Body of pancreas (tissue), 4 donors: Measurements from ENCODE around the gene TPK1. TPM values are rescaled to one million over a fixed set of nuclear protein-coding genes. Genes with fewer than 3 reads are reported as not detected.

Experiments used
- ATAC-seq: fragments of 150-250 bp; one replicate; pipeline ENCODE4 v1.9.1; 2016
- DNase-seq, 4 donors: peaks; one replicate each; pipeline ENCODE4 v3.0.0-alpha.2; 2019
- H3K27ac ChIP-seq, 4 donors: fragments of 200-600 bp; sonication (generic); 1 replicate in 3 of 4; 2 replicates in 1 of 4; pipeline versions ENCODE4 v1.5.1 to v1.6.1; 2016 to 2019; ENCODE audit warnings: mild to moderate bottlenecking in 1 of 4, mixed read lengths in 1 of 4, moderate library complexity in 1 of 4
- H3K27me3 ChIP-seq, 2 donors: fragments of 200-600 bp; sonication (generic); one replicate each; pipeline ENCODE4 v1.6.0; 2016; ENCODE audit warnings: mild to moderate bottlenecking in 1 of 2
- H3K36me3 ChIP-seq, 2 donors: fragments of 200-600 bp; sonication (generic); replicated peaks in 1 of 2; 2 replicates each; pipeline ENCODE4 v1.5.1; 2016; ENCODE audit warnings: low read depth in 2 of 2; ENCODE audit not compliant: insufficient read depth in 1 of 2
- H3K4me1 ChIP-seq: fragments of 200-600 bp; sonication (generic); one replicate; pipeline ENCODE4 v1.6.0; 2016
- H3K4me3 ChIP-seq, 2 donors: fragments of 200-600 bp; sonication (generic); 1 replicate in 1 of 2; 2 replicates in 1 of 2; pipeline ENCODE4 v1.5.1; 2016 to 2019
- H3K9me3 ChIP-seq, 3 donors: fragments of 200-600 bp; sonication (generic); 1 replicate in 2 of 3; 2 replicates in 1 of 3; pipeline ENCODE4 v1.5.1; 2016
- POLR2A ChIP-seq, 3 donors: fragments of 450-650 bp; IDR thresholded peaks; one replicate each; pipeline ENCODE4 v1.6.1; 2016; ENCODE audit warnings: antibody characterized with exemption in 3 of 3, mild to moderate bottlenecking in 2 of 3
- WGBS, 2 donors: methylation state at CpG; one replicate each; pipeline ENCODE4 v1.1.5; 2017; 5-methylcytosine and 5-hydroxymethylcytosine counted together
- intact Hi-C: fragments of 100-400 bp; cut with DNase I; formaldehyde crosslinking; loops from one replicate; pipeline ENCODE4 v1.15.1; 2023
- total RNA-seq, 2 donors: library from RNA; depleted of rRNA; stranded (reverse); fragments of >200 nt; gene quantifications; one replicate each; pipeline ENCODE4 v1.1.0, GENCODE V29; 2016
- TF ChIP-seq, protein P1 (sequence below), 7 experiments: fragments of 450-650 bp in 4 of 7; fragments of 200-600 bp in 3 of 7; sonication (generic) in 3 of 7; IDR thresholded peaks; one replicate each; pipeline ENCODE4 v1.5.1; 2016 to 2019; ENCODE audit warnings: antibody characterized with exemption in 7 of 7

The TPK1 gene
- total RNA-seq, 2 donors from 2014 or later: 0.66 to 1.3 TPM

DNA sequence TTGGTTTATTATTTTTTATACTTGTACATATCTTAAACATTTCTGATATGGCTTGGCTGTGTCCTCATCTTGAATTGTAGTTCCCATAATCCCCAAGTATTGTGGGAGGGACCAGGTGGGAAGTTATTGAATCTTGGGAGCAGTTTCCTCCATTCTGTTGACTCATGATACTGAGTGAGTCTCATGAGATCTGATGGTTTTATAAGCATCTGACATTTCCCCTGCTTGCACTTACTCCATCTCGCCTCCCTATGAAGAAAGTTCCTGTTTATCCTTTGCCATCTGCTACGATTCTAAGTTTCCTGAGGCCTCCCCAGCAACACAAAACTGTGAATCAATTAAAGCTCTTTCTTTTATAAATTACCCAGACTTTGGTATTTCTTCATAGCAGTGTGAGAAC lies 207.7 kb downstream of the TPK1 start:
- intact Hi-C loops: no loop called here
- 63 to 70% methylated on average over 2 of the region's 2 CpGs for WGBS, 2 donors
- no peak for ATAC-seq
- Histone ChIP-seq H3K36me3 (no peaks in the 10 kb centered on the region), H3K9me3 (no peaks in the 10 kb centered on the region), H3K27me3 (no peaks in the 10 kb centered on the region), H3K4me1 (no peaks in the 10 kb centered on the region), H3K27ac (no peak overlapping the region), H3K4me3 (no peak overlapping the region)
- DNase-seq: no peak
- TF ChIP-seq, protein P1, sequence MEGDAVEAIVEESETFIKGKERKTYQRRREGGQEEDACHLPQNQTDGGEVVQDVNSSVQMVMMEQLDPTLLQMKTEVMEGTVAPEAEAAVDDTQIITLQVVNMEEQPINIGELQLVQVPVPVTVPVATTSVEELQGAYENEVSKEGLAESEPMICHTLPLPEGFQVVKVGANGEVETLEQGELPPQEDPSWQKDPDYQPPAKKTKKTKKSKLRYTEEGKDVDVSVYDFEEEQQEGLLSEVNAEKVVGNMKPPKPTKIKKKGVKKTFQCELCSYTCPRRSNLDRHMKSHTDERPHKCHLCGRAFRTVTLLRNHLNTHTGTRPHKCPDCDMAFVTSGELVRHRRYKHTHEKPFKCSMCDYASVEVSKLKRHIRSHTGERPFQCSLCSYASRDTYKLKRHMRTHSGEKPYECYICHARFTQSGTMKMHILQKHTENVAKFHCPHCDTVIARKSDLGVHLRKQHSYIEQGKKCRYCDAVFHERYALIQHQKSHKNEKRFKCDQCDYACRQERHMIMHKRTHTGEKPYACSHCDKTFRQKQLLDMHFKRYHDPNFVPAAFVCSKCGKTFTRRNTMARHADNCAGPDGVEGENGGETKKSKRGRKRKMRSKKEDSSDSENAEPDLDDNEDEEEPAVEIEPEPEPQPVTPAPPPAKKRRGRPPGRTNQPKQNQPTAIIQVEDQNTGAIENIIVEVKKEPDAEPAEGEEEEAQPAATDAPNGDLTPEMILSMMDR (IDR thresholded peaks at IDR 0.05): no peak
- no peak for TF ChIP-seq POLR2A (IDR thresholded peaks at IDR 0.05)

DNA sequence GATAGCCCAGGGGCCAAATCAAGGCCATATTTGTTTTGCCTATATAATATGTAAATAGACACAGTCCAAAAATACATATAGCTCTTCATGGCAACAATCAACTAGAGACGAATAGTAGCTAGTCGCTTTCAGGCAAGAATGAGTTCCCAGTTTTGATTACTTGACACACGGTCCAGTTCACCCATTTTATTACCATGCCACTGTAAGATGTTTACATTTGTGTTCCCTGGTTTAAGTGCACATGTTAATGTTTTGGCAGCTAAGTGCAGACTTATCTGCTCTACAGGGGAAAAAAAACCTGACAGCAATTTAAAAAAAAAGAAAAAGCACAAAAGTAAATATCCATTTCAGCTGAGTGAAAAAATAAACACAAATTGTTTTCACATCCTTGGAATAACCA lies 213.1 kb downstream of the TPK1 start:
- DNase-seq (no peak), ATAC-seq (no peak)
- H3K9me3 ChIP-seq: no peaks in the 10 kb centered on the region
- WGBS, 2 donors: 24 to 35% methylated on average over 3 of the region's 3 CpGs
- H3K4me1 ChIP-seq: no peaks in the 10 kb centered on the region
- no peak for TF ChIP-seq POLR2A (IDR thresholded peaks at IDR 0.05)
- TF ChIP-seq, protein P1 (IDR thresholded peaks at IDR 0.05): no peak
- no peaks in the 10 kb centered on the region for H3K27me3 ChIP-seq
- H3K36me3 ChIP-seq: no peaks in the 10 kb centered on the region
- no peak overlapping the region for H3K27ac ChIP-seq
- no peak overlapping the region for H3K4me3 ChIP-seq
- intact Hi-C loops: no loop called here

DNA sequence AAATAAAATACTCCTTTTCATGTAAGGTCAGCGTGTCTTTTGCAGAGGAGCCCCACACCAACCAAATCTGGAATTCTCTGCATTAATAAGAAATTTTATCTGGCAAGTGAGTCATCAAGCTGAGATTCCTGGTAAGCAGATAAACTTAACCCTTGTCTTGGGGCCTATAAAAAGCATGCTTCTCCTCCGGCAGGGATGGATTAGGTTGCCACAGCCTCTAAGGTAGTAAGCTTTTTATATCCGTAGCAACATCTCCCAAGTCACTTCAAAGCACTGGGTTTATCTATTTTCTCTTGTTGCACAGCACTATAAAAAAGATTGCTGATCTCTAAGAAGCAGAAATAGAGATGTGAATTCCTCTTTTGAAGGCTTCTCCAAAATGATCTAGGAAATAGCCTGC lies 229.6 kb downstream of the TPK1 start:
- H3K4me3 ChIP-seq: no peak overlapping the region
- no peaks in the 10 kb centered on the region for H3K4me1 ChIP-seq
- 85 to 90% methylated on average over 3 of the region's 3 CpGs for WGBS, 2 donors
- no peak for DNase-seq
- H3K27ac ChIP-seq: no peak overlapping the region
- no peak for TF ChIP-seq POLR2A (IDR thresholded peaks at IDR 0.05)
- TF ChIP-seq, protein P1 (IDR thresholded peaks at IDR 0.05): no peak
- H3K36me3 ChIP-seq: no peaks in the 10 kb centered on the region
- intact Hi-C loops: no loop called here
- H3K9me3 ChIP-seq: no peaks in the 10 kb centered on the region
- no peaks in the 10 kb centered on the region for H3K27me3 ChIP-seq
- ATAC-seq: no peak

DNA sequence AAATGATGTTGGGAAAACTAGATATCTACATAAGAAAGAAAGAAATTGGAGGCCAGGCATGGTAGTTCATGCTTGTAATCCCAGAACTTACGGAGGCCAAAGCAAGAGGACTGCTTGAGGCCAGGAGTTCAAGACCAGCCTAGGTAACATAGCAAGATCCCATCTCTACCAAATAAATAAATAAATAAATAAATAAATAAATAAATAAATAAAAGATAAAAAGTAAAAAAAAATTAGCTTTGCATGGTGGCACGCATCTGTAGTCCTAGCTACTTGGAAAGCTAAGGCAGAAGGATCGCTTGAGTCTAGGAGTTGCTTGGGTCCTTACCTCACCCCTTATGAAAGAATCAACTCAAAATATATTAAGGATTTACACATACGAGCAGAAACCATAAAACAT lies 238.9 kb downstream of the TPK1 start:
- ATAC-seq (no peak), DNase-seq (no peak)
- H3K4me1 ChIP-seq: no peaks in the 10 kb centered on the region
- 86 to 87% methylated on average over 4 of the region's 4 CpGs for WGBS, 2 donors
- no peaks in the 10 kb centered on the region for H3K36me3 ChIP-seq
- intact Hi-C loops: no loop called here
- H3K9me3 ChIP-seq: no peaks in the 10 kb centered on the region
- H3K27ac ChIP-seq: no peak overlapping the region
- TF ChIP-seq, protein P1 (IDR thresholded peaks at IDR 0.05): no peak
- no peak for TF ChIP-seq POLR2A (IDR thresholded peaks at IDR 0.05)
- no peaks in the 10 kb centered on the region for H3K27me3 ChIP-seq
- no peak overlapping the region for H3K4me3 ChIP-seq

DNA sequence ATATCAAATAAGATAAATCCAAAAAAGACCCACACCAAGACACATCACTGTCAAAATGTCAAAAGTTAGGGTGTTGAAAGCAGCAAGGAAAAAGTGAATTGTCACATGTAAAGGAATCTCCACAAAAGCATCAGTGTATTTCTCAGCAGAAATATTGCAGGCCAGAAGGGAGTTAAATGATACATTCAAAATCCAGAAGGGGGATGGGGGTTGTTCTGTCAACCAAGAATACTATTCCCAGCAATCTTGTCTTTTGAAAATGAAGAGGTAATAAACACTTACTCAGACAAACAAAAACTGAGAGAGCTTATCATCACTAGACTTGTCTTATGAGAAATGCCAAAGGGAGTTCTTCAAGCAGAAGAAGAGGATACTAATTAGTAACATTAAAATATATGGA lies 241.3 kb downstream of the TPK1 start:
- DNase-seq (no peak), ATAC-seq (no peak)
- no peak for TF ChIP-seq POLR2A (IDR thresholded peaks at IDR 0.05)
- TF ChIP-seq, protein P1 (IDR thresholded peaks at IDR 0.05): no peak
- H3K27ac ChIP-seq: no peak overlapping the region
- H3K4me1 ChIP-seq: no peaks in the 10 kb centered on the region
- no peaks in the 10 kb centered on the region for H3K9me3 ChIP-seq
- intact Hi-C loops: no loop called here
- H3K36me3 ChIP-seq: no peaks in the 10 kb centered on the region
- no peak overlapping the region for H3K4me3 ChIP-seq
- no peaks in the 10 kb centered on the region for H3K27me3 ChIP-seq
